Gastroesophageal sphincter (tissue), 3 donors: ENCODE measurements around the gene BRD8.

Experiments
- CTCF ChIP-seq, 4 experiments: fragments of 200-600 bp in 2 of 4; fragments of 450-650 bp in 2 of 4; sonication (generic) in 1 of 4; IDR thresholded peaks; one replicate each; pipeline ENCODE4 v1.5.1; 2017 to 2019; ENCODE audit warnings: antibody characterized with exemption in 4 of 4, mild to moderate bottlenecking in 2 of 4, moderate library complexity in 2 of 4
- EP300 ChIP-seq: sonication (generic); formaldehyde crosslinking; IDR thresholded peaks from one replicate; pipeline ENCODE4 v1.6.1; 2017; ENCODE audit warnings: antibody characterized with exemption, mild to moderate bottlenecking
- POLR2A ChIP-seq, 2 donors: fragments of 450-650 bp; IDR thresholded peaks; one replicate each; pipeline ENCODE4 v1.6.1; 2017; ENCODE audit warnings: antibody characterized with exemption in 2 of 2, mild to moderate bottlenecking in 2 of 2, moderate library complexity in 1 of 2
- POLR2AphosphoS5 ChIP-seq: sonication (generic); formaldehyde crosslinking; IDR thresholded peaks from one replicate; pipeline ENCODE4 v1.6.1; 2017; ENCODE audit warnings: antibody characterized with exemption

DNA sequence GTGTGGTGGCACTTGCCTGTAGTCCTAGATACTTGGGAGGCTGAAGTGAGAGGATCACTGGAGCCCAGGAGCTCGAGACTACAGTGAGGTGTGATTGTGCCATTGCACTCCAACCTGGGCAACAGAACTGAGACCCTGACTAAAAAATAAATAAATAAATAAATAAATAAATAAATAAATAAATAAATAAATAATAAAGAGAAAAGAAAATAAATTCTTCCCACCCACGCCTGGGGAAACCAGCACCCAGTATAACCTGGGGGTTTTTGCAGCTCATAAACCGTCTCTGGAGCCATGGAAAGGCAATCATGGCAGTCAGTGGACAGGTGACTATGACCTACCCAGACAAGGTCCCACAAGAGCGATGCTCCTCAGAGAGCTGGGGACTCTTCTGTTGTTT, 86.7 kb downstream of the BRD8 start:
- no peak for TF ChIP-seq CTCF (IDR thresholded peaks at IDR 0.05)
- no peak for TF ChIP-seq POLR2AphosphoS5
- TF ChIP-seq POLR2A (IDR thresholded peaks at IDR 0.05), result no peak
- no peak for TF ChIP-seq EP300
